HG03439 (cell line): ENCODE measurements around the gene EGLN3.
"Not testable (repeated sequence)": the region's sequence is repeated elsewhere in the genome, so short reads cannot be mapped to it uniquely, and the experiment has no call there.

ENCODE experiments used
- ATAC-seq: cut with Tn5 transposase; IDR thresholded peaks from one replicate; pipeline ENCODE4 v1.9.1; 2021; ENCODE audit warnings: mild to moderate bottlenecking, moderate library complexity; ENCODE audit not compliant: unreplicated experiment

Gene EGLN3

GRCh38 chr14:33938131-33938949 is 12.5 kb downstream of the EGLN3 start:
- ATAC-seq: no peak

- ATAC-seq: no peak
These were observed 14.5 kb downstream of the EGLN3 start for GRCh38 chr14:33936391-33936790.

- ATAC-seq: no peak
These were observed 15.9 kb downstream of the EGLN3 start for GRCh38 chr14:33934938-33935337.

GRCh38 chr14:33934043-33934750 is 16.7 kb downstream of the EGLN3 start:
- ATAC-seq: no peak

GRCh38 chr14:33933386-33933933 is 17.4 kb downstream of the EGLN3 start:
- ATAC-seq: no peak

- ATAC-seq: no peak
These were observed 18.1 kb downstream of the EGLN3 start for GRCh38 chr14:33932576-33933345.

GRCh38 chr14:33932033-33932432 is 18.8 kb downstream of the EGLN3 start:
- no peak for ATAC-seq

GRCh38 chr14:33931461-33931860 is 19.4 kb downstream of the EGLN3 start:
- no peak for ATAC-seq

- no peak for ATAC-seq
These were observed 20.4 kb downstream of the EGLN3 start for GRCh38 chr14:33930439-33930838.

GRCh38 chr14:33929799-33930408 is 21.0 kb downstream of the EGLN3 start:
- no peak for ATAC-seq

GRCh38 chr14:33928895-33929294 is 22.0 kb downstream of the EGLN3 start:
- ATAC-seq: no peak

GRCh38 chr14:33927944-33928343 is 22.9 kb downstream of the EGLN3 start:
- no peak for ATAC-seq

GRCh38 chr14:33926967-33927366 is 23.9 kb downstream of the EGLN3 start:
- ATAC-seq: not testable (repeated sequence)

- ATAC-seq: no peak
These were observed 24.9 kb downstream of the EGLN3 start for GRCh38 chr14:33925946-33926345.

GRCh38 chr14:33925235-33925634 is 25.6 kb downstream of the EGLN3 start:
- no peak for ATAC-seq

GRCh38 chr14:33924566-33925100 is 26.2 kb downstream of the EGLN3 start:
- ATAC-seq: no peak

- no peak for ATAC-seq
These were observed 28.7 kb downstream of the EGLN3 start for GRCh38 chr14:33922125-33922524.

- ATAC-seq: no peak
These were observed 32.6 kb downstream of the EGLN3 start for GRCh38 chr14:33918256-33918655.

GRCh38 chr14:33917661-33918060 is 33.2 kb downstream of the EGLN3 start:
- ATAC-seq: no peak
